SK-N-SH treated with all-trans-retinoic acid at 6 μM for 48 hours (cell line): ENCODE measurements around the gene GPR180.

Source experiments
- ATAC-seq: fragments of 200-7000 bp; cut with Tn5 transposase; 3 replicates; pipeline ENCODE4 v1.9.1; 2020; ENCODE audit warnings: mild to moderate bottlenecking, moderate library complexity
- ARNTL ChIP-seq: fragments of 450-650 bp; formaldehyde crosslinking; IDR thresholded peaks from 2 replicates; pipeline ENCODE4 v1.5.0; 2020; ENCODE audit warnings: low read depth, mild to moderate bottlenecking, moderate library complexity, borderline replicate concordance
- BACH2 ChIP-seq: fragments of 250-450 bp; sonication (Bioruptor Pico); IDR thresholded peaks from 2 replicates; pipeline ENCODE4 v1.9.0; 2021; ENCODE audit warnings: mild to moderate bottlenecking, borderline replicate concordance
- CREB5 ChIP-seq: fragments of 250-450 bp; sonication (Bioruptor Pico); IDR thresholded peaks from 2 replicates; pipeline ENCODE4 v1.5.1; 2020; ENCODE audit warnings: low read depth, mild to moderate bottlenecking, moderate library complexity
- CSRNP3 ChIP-seq: fragments of 250-450 bp; sonication (Bioruptor Pico); IDR thresholded peaks from 2 replicates; pipeline ENCODE4 v1.5.1; 2021; ENCODE audit warnings: mild to moderate bottlenecking, moderate library complexity
- ESRRG ChIP-seq: fragments of 250-450 bp; sonication (Bioruptor Pico); IDR thresholded peaks from 2 replicates; pipeline ENCODE4 v1.6.1; 2021; ENCODE audit warnings: mild to moderate bottlenecking
- GLIS3 ChIP-seq: fragments of 250-450 bp; sonication (Bioruptor Pico); IDR thresholded peaks from 2 replicates; pipeline ENCODE4 v1.5.0; 2020; ENCODE audit warnings: mild to moderate bottlenecking, moderate library complexity
- ISL1 ChIP-seq: fragments of 250-450 bp; sonication (Bioruptor Pico); IDR thresholded peaks from 2 replicates; pipeline ENCODE4 v2.1.2; 2022; ENCODE audit warnings: mild to moderate bottlenecking, moderate library complexity
- OSR1 ChIP-seq: fragments of 250-450 bp; sonication (Bioruptor Pico); IDR thresholded peaks from 2 replicates; pipeline ENCODE4 v1.8.0; 2022; ENCODE audit warnings: moderate library complexity, mild to moderate bottlenecking, inconsistent platforms
- PATZ1 ChIP-seq: fragments of 250-450 bp; sonication (Bioruptor Pico); IDR thresholded peaks from 2 replicates; pipeline ENCODE4 v1.8.0; 2020; ENCODE audit warnings: mild to moderate bottlenecking, moderate library complexity, borderline replicate concordance
- POU6F1 ChIP-seq: fragments of 250-450 bp; sonication (Bioruptor Pico); IDR thresholded peaks from 2 replicates; pipeline ENCODE4 v1.8.0; 2021; ENCODE audit warnings: low read depth, mild to moderate bottlenecking, moderate library complexity, borderline replicate concordance
- RARB ChIP-seq: fragments of 250-450 bp; sonication (Bioruptor Pico); IDR thresholded peaks from 2 replicates; pipeline ENCODE4 v1.8.0; 2021; ENCODE audit warnings: mild to moderate bottlenecking, moderate library complexity
- SNAI2 ChIP-seq: fragments of 250-450 bp; sonication (Bioruptor Pico); IDR thresholded peaks from 2 replicates; pipeline ENCODE4 v1.5.0; 2020; ENCODE audit warnings: mild to moderate bottlenecking, moderate library complexity
- TCF4 ChIP-seq: fragments of 250-450 bp; sonication (Bioruptor Pico); IDR thresholded peaks from 2 replicates; pipeline ENCODE4 v1.8.0; 2021; ENCODE audit warnings: mild to moderate bottlenecking, moderate library complexity, borderline replicate concordance
- TOX ChIP-seq: fragments of 250-450 bp; sonication (Bioruptor Pico); IDR thresholded peaks from 2 replicates; pipeline ENCODE4 v1.8.0; 2021; ENCODE audit warnings: mild to moderate bottlenecking, moderate library complexity, borderline replicate concordance
- TSHZ2 ChIP-seq: fragments of 250-450 bp; sonication (Bioruptor Pico); IDR thresholded peaks from 2 replicates; pipeline ENCODE4 v1.5.0; 2020; ENCODE audit warnings: mild to moderate bottlenecking, moderate library complexity
- ZC3H10 ChIP-seq: fragments of 250-450 bp; sonication (Bioruptor Pico); IDR thresholded peaks from 2 replicates; pipeline ENCODE4 v1.5.1; 2021; ENCODE audit warnings: mild to moderate bottlenecking, moderate library complexity
- ZFP3 ChIP-seq: fragments of 250-450 bp; sonication (Bioruptor Pico); IDR thresholded peaks from 2 replicates; pipeline ENCODE4 v1.5.0; 2020; ENCODE audit warnings: mild to moderate bottlenecking, moderate library complexity
- ZFP30 ChIP-seq: fragments of 450-650 bp; formaldehyde crosslinking; IDR thresholded peaks from 2 replicates; pipeline ENCODE4 v1.5.0; 2022; ENCODE audit warnings: mild to moderate bottlenecking, moderate library complexity
- ZNF565 ChIP-seq: fragments of 450-650 bp; formaldehyde crosslinking; conservative IDR thresholded peaks from 2 replicates; pipeline ENCODE4 v1.5.0; 2020; ENCODE audit warnings: low read depth, mild to moderate bottlenecking, moderate library complexity
- ZNF8 ChIP-seq: fragments of 450-650 bp; formaldehyde crosslinking; IDR thresholded peaks from 2 replicates; pipeline ENCODE4 v1.5.0; 2020; ENCODE audit warnings: mild to moderate bottlenecking, moderate library complexity

Gene GPR180

GRCh38 chr13:94599877-94600276, 1.8 kb upstream of the GPR180 start:
- no peak for ATAC-seq
- TF ChIP-seq ARNTL (CRISPR knock-in tag), result no peak

- ATAC-seq, result no peak; the same call in 2 of the 3 replicates
- TF ChIP-seq ZNF8 (CRISPR knock-in tag), result no peak
- TF ChIP-seq CREB5, result no peak
- TF ChIP-seq TOX (CRISPR knock-in tag), result no peak
- TF ChIP-seq ZNF565 (CRISPR knock-in tag), result no peak
These were observed 810 bp downstream of the GPR180 start for GRCh38 chr13:94602467-94602866.

- ATAC-seq, result no peak
These were observed 5.4 kb downstream of the GPR180 start for GRCh38 chr13:94607056-94607455.

GRCh38 chr13:94607939-94608338, 6.3 kb downstream of the GPR180 start:
- TF ChIP-seq TCF4, result no peak
- no peak for TF ChIP-seq ZC3H10 (CRISPR knock-in tag)
- no peak for TF ChIP-seq GLIS3 (CRISPR knock-in tag)
- no peak for TF ChIP-seq ZNF565 (CRISPR knock-in tag)
- TF ChIP-seq ZNF8 (CRISPR knock-in tag), result no peak
- no peak for TF ChIP-seq OSR1
- no peak for TF ChIP-seq CSRNP3 (CRISPR knock-in tag)
- TF ChIP-seq ZFP30, result no peak
- no peak for TF ChIP-seq PATZ1 (CRISPR knock-in tag)
- no peak for TF ChIP-seq TSHZ2
- no peak for TF ChIP-seq BACH2 (CRISPR knock-in tag)
- no peak for TF ChIP-seq POU6F1
- TF ChIP-seq ZFP3 (CRISPR knock-in tag), result no peak
- no peak for TF ChIP-seq ESRRG (CRISPR knock-in tag)
- no peak for TF ChIP-seq RARB (CRISPR knock-in tag)
- TF ChIP-seq ARNTL (CRISPR knock-in tag), result no peak
- no peak for TF ChIP-seq SNAI2 (CRISPR knock-in tag)
- no peak for TF ChIP-seq ISL1 (CRISPR knock-in tag)
- no peak for ATAC-seq

More at GRCh38 chr13:94607056-94607455, 5.4 kb downstream of the GPR180 start:
- TF ChIP-seq ESRRG (CRISPR knock-in tag) (no peak), RARB (CRISPR knock-in tag) (no peak)
